Measurements from ENCODE around the gene XKR3. TPM values are rescaled to one million over a fixed set of nuclear protein-coding genes. Genes with fewer than 3 reads are reported as not detected.

XKR3 gene
- total and polyA plus RNA-seq, 4 experiments from 2014 or later = not detected

DNA sequence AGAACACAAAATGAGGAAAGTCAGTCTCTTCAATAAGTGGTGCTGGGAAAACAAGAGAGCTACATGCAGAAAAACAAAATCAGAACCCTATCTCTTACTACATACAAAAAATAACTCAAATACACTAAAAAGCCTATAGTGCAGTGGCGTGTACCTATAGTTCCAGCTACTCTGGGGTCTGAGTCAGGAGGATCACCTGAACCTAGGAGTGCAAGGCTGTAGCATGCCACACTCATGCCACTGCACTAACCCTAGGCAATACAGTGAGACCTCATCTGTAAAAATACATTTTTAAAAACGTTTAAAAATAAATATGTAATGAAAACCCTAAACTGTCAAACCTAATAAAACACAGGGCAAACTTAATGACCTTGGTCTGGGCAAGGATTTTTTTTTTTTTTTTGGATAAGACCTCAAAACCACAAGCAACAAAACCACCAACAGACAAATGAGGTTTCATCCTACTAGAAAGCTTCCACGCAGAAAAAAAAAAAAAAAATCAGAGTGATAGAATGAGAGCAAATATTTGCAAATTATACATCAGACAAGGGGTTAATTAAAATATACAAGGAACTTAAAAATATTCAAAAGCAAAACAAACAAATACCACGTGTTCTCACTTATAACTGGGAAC lies 35.2 kb downstream of the XKR3 start:
- H3K4me1 Mint-ChIP-seq = no peaks in the 10 kb centered on the region
- peaks cover 3 to 6% of the 10 kb centered on the region in 2 donors for H3K27me3 Mint-ChIP-seq
- POLR2A ChIA-PET (ENCODE audit: partially characterized antibody) = no interaction called here
- DNase-seq = no peak
- CTCF ChIA-PET (ENCODE audit: partially characterized antibody) = no interaction called here
- H3K9me3 Mint-ChIP-seq = peaks cover 0 to 5% (median 0%) of the 10 kb centered on the region in 8 donors
- intact Hi-C loops (cut with micrococcal nuclease) = no loop called here
- no peak overlapping the region for H3K4me3 ChIP-seq (ENCODE audit: low read length in 2 of 2)
- no peaks in the 10 kb centered on the region for H3K36me3 ChIP-seq (ENCODE audit: insufficient read depth, low read length)
- no peaks in the 10 kb centered on the region for H3K36me3 Mint-ChIP-seq
- H3K27ac Mint-ChIP-seq = no peak overlapping the region
- H3K9me3 ChIP-seq (ENCODE audit: control insufficient read depth in 1 of 2, low read length in 2 of 2) = no peaks in the 10 kb centered on the region
- H3K4me3 Mint-ChIP-seq = no peak overlapping the region
- no peaks in the 10 kb centered on the region for H3K27me3 ChIP-seq (ENCODE audit: insufficient read depth, low read length)
- no peaks in the 10 kb centered on the region for H3K4me1 ChIP-seq (ENCODE audit: insufficient read depth, low read length)
- H3K27ac ChIP-seq (ENCODE audit: low read depth, low read length) = no peak overlapping the region

DNA sequence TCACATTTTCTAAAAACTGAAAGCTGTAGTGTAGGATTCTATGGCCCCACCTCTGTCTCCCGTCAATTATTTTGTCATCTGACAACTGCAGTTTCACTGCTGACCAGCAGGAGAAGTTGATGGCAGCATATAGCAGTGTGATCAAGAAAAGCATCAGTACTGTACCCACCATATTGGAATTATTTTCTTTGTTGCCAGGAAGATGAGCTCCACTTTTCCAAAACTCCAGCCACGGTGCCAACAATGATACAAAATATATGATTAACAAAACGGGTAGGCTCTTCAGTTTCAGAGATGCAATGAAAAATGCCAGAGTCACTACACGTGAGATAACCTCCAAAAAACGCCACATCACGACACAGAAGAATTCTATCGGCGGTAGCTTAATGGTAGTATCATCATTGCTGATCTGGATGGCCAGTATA lies 41.3 kb downstream of the XKR3 start:
- H3K27ac ChIP-seq (ENCODE audit: low read depth, low read length) = no peak overlapping the region
- no peaks in the 10 kb centered on the region for H3K4me1 Mint-ChIP-seq
- DNase-seq = no peak
- intact Hi-C loops (cut with micrococcal nuclease) = no loop called here
- H3K36me3 Mint-ChIP-seq = no peaks in the 10 kb centered on the region
- no peaks in the 10 kb centered on the region for H3K4me1 ChIP-seq (ENCODE audit: insufficient read depth, low read length)
- H3K27me3 Mint-ChIP-seq = peaks cover 6 to 8% of the 10 kb centered on the region in 2 donors
- no peak overlapping the region for H3K4me3 Mint-ChIP-seq
- ChIA-PET CTCF (ENCODE audit: partially characterized antibody) (no interaction called here), POLR2A (ENCODE audit: partially characterized antibody) (no interaction called here)
- H3K4me3 ChIP-seq (ENCODE audit: low read length in 2 of 2) = no peak overlapping the region
- H3K27me3 ChIP-seq (ENCODE audit: insufficient read depth, low read length) = no peaks in the 10 kb centered on the region
- peaks cover 0 to 4% (median 0%) of the 10 kb centered on the region in 8 donors for H3K9me3 Mint-ChIP-seq
- H3K36me3 ChIP-seq (ENCODE audit: insufficient read depth, low read length) = no peaks in the 10 kb centered on the region
- no peaks in the 10 kb centered on the region for H3K9me3 ChIP-seq (ENCODE audit: control insufficient read depth in 1 of 2, low read length in 2 of 2)
- H3K27ac Mint-ChIP-seq = no peak overlapping the region

- no peaks in the 10 kb centered on the region for H3K36me3 Mint-ChIP-seq
- intact Hi-C loops (cut with micrococcal nuclease) = no loop called here
- H3K27me3 Mint-ChIP-seq = peaks cover 7 to 8% of the 10 kb centered on the region in 2 donors
- Histone ChIP-seq H3K36me3 (ENCODE audit: insufficient read depth, low read length) (no peaks in the 10 kb centered on the region), H3K9me3 (ENCODE audit: control insufficient read depth in 1 of 2, low read length in 2 of 2) (no peaks in the 10 kb centered on the region), H3K4me1 (ENCODE audit: insufficient read depth, low read length) (no peaks in the 10 kb centered on the region), H3K27ac (ENCODE audit: low read depth, low read length) (no peak overlapping the region), H3K27me3 (ENCODE audit: insufficient read depth, low read length) (no peaks in the 10 kb centered on the region), H3K4me3 (ENCODE audit: low read length in 2 of 2) (no peak overlapping the region)
- no peak overlapping the region for H3K4me3 Mint-ChIP-seq
- peaks cover 0 to 4% (median 0%) of the 10 kb centered on the region in 8 donors for H3K9me3 Mint-ChIP-seq
- no peak for DNase-seq
- ChIA-PET POLR2A (ENCODE audit: partially characterized antibody) (no interaction called here), CTCF (ENCODE audit: partially characterized antibody) (no interaction called here)
- no peak overlapping the region for H3K27ac Mint-ChIP-seq
- no peaks in the 10 kb centered on the region for H3K4me1 Mint-ChIP-seq
Observed at GRCh38 chr22:16783453-16783852, 41.8 kb downstream of the XKR3 start.

GRCh38 chr22:16781764-16782329 lies 43.4 kb downstream of the XKR3 start:
- Histone ChIP-seq H3K27me3 (ENCODE audit: insufficient read depth, low read length) (no peaks in the 10 kb centered on the region), H3K9me3 (ENCODE audit: control insufficient read depth in 1 of 2, low read length in 2 of 2) (no peaks in the 10 kb centered on the region), H3K4me3 (ENCODE audit: low read length in 2 of 2) (no peak overlapping the region), H3K27ac (ENCODE audit: low read depth, low read length) (no peak overlapping the region), H3K36me3 (ENCODE audit: insufficient read depth, low read length) (no peaks in the 10 kb centered on the region), H3K4me1 (ENCODE audit: insufficient read depth, low read length) (no peaks in the 10 kb centered on the region)
- ChIA-PET POLR2A (ENCODE audit: partially characterized antibody) (no interaction called here), CTCF (ENCODE audit: partially characterized antibody) (no interaction called here)
- no peaks in the 10 kb centered on the region for H3K36me3 Mint-ChIP-seq
- H3K27me3 Mint-ChIP-seq = peaks cover 7 to 11% of the 10 kb centered on the region in 2 donors
- H3K9me3 Mint-ChIP-seq = peaks cover 0 to 4% (median 0%) of the 10 kb centered on the region in 8 donors
- H3K4me3 Mint-ChIP-seq = no peak overlapping the region
- intact Hi-C loops (cut with micrococcal nuclease) = no loop called here
- no peaks in the 10 kb centered on the region for H3K4me1 Mint-ChIP-seq
- DNase-seq = no peak
- H3K27ac Mint-ChIP-seq = no peak overlapping the region

DNA sequence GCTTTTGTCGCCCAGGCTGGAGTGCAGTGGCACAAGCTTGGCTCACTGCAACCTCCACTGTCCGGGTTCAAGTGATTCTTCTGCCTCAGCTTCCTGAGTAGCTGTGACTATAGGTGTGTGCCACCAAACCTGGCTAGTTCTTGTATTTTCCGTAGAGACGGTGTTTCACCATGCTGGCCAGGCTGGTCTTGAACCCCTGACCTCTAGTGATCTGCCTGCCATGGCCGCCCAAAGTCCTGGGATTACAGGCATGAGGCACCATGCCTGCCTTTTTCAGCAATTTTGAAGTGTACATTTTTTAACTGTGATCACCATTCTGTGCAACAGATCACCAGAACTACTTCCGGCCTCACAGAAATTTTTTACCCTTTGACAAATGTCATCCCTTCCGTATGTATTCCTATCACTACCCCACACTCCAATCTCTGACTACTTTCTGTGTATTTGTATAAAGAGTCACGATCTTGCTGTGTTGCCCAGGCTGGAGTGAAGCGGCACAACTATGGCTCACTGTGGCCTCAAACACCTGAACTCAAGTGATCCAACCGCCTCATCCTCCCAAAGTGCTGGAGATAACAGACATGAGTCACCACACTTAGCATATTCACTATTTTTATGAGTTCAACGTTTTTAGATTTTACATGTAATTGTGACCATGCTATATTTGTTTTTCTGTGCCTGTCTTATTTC lies 44.0 kb downstream of the XKR3 start:
- H3K4me3 Mint-ChIP-seq = no peak overlapping the region
- POLR2A ChIA-PET (ENCODE audit: partially characterized antibody) = no interaction called here
- H3K36me3 ChIP-seq (ENCODE audit: insufficient read depth, low read length) = no peaks in the 10 kb centered on the region
- peaks cover 0 to 4% (median under 1%) of the 10 kb centered on the region in 8 donors for H3K9me3 Mint-ChIP-seq
- H3K9me3 ChIP-seq (ENCODE audit: control insufficient read depth in 1 of 2, low read length in 2 of 2) = no peaks in the 10 kb centered on the region
- no peak overlapping the region for H3K27ac ChIP-seq (ENCODE audit: low read depth, low read length)
- H3K4me3 ChIP-seq (ENCODE audit: low read length in 2 of 2) = no peak overlapping the region
- no peaks in the 10 kb centered on the region for H3K4me1 ChIP-seq (ENCODE audit: insufficient read depth, low read length)
- no peak for DNase-seq
- intact Hi-C loops (cut with micrococcal nuclease) = no loop called here
- CTCF ChIA-PET (ENCODE audit: partially characterized antibody) = no interaction called here
- no peak overlapping the region for H3K27ac Mint-ChIP-seq
- peaks cover 7 to 11% of the 10 kb centered on the region in 2 donors for H3K27me3 Mint-ChIP-seq
- H3K4me1 Mint-ChIP-seq = no peaks in the 10 kb centered on the region
- no peaks in the 10 kb centered on the region for H3K36me3 Mint-ChIP-seq
- no peaks in the 10 kb centered on the region for H3K27me3 ChIP-seq (ENCODE audit: insufficient read depth, low read length)

- no peak overlapping the region for H3K27ac Mint-ChIP-seq
- H3K4me1 ChIP-seq (ENCODE audit: insufficient read depth, low read length) = no peaks in the 10 kb centered on the region
- POLR2A ChIA-PET (ENCODE audit: partially characterized antibody) = no interaction called here
- no peak overlapping the region for H3K4me3 Mint-ChIP-seq
- peaks cover 3 to 4% of the 10 kb centered on the region in 2 donors for H3K27me3 Mint-ChIP-seq
- DNase-seq = no peak
- peaks cover 2 to 28% (median 18%) of the 10 kb centered on the region in 8 donors for H3K9me3 Mint-ChIP-seq
- no peaks in the 10 kb centered on the region for H3K36me3 Mint-ChIP-seq
- no peaks in the 10 kb centered on the region for H3K4me1 Mint-ChIP-seq
- H3K4me3 ChIP-seq (ENCODE audit: low read length in 2 of 2) = no peak overlapping the region
- intact Hi-C loops (cut with micrococcal nuclease) = no loop called here
- H3K9me3 ChIP-seq (ENCODE audit: control insufficient read depth in 1 of 2, low read length in 2 of 2) = no peaks in the 10 kb centered on the region
- H3K36me3 ChIP-seq (ENCODE audit: insufficient read depth, low read length) = no peaks in the 10 kb centered on the region
- CTCF ChIA-PET (ENCODE audit: partially characterized antibody) = no interaction called here
- H3K27me3 ChIP-seq (ENCODE audit: insufficient read depth, low read length) = no peaks in the 10 kb centered on the region
- no peak overlapping the region for H3K27ac ChIP-seq (ENCODE audit: low read depth, low read length)
Observed at GRCh38 chr22:16777284-16777924, 47.8 kb downstream of the XKR3 start.

- Histone ChIP-seq H3K36me3 (ENCODE audit: insufficient read depth, low read length) (no peaks in the 10 kb centered on the region), H3K9me3 (ENCODE audit: control insufficient read depth in 1 of 2, low read length in 2 of 2) (no peaks in the 10 kb centered on the region), H3K27ac (ENCODE audit: low read depth, low read length) (no peak overlapping the region), H3K27me3 (ENCODE audit: insufficient read depth, low read length) (no peaks in the 10 kb centered on the region), H3K4me1 (ENCODE audit: insufficient read depth, low read length) (no peaks in the 10 kb centered on the region), H3K4me3 (ENCODE audit: low read length in 2 of 2) (no peak overlapping the region)
- no peaks in the 10 kb centered on the region for H3K36me3 Mint-ChIP-seq
- intact Hi-C loops (cut with micrococcal nuclease) = no loop called here
- POLR2A ChIA-PET (ENCODE audit: partially characterized antibody) = no interaction called here
- no peak overlapping the region for H3K27ac Mint-ChIP-seq
- DNase-seq = no peak
- CTCF ChIA-PET (ENCODE audit: partially characterized antibody) = no interaction called here
- H3K9me3 Mint-ChIP-seq = peaks cover 2 to 31% (median 19%) of the 10 kb centered on the region in 8 donors
- H3K27me3 Mint-ChIP-seq = peaks cover 2 to 3% of the 10 kb centered on the region in 2 donors
- H3K4me3 Mint-ChIP-seq = no peak overlapping the region
- H3K4me1 Mint-ChIP-seq = no peaks in the 10 kb centered on the region
Observed at GRCh38 chr22:16776080-16776479, 49.1 kb downstream of the XKR3 start.

Data from CD4-positive, alpha-beta memory T cell (primary cell).